GM10266 (cell line): ENCODE measurements around the gene IL1RN.

ENCODE experiments used
- DNase-seq: peaks from one replicate; pipeline ENCODE4 v3.0.0; 2012; ENCODE audit errors: extremely low spot score
- CTCF ChIP-seq: IDR thresholded peaks from 2 replicates; pipeline ENCODE4 v1.5.1; 2012; ENCODE audit warnings: mild to moderate bottlenecking, low read depth; ENCODE audit not compliant: control insufficient read depth, insufficient read depth; ENCODE audit errors: missing control alignments

IL1RN gene

GRCh38 chr2:113173542-113174375, 46.4 kb downstream of the IL1RN start, which contains the start of gene PSD4:
Gene PSD4, plus strand, starts transcription at chr2:113173971. Its CDS starts 8,486 bp downstream, at chr2:113182457.
- peak; percentile 85 for DNase-seq
- no peak for TF ChIP-seq CTCF

GRCh38 chr2:113174376-113174750, 47.0 kb downstream of the IL1RN start:
- DNase-seq, result no peak
- peak; percentile 44 for TF ChIP-seq CTCF

- TF ChIP-seq CTCF, result no peak
- DNase-seq, result peak; percentile 87
These were observed 47.7 kb downstream of the IL1RN start for GRCh38 chr2:113175042-113175628.

GRCh38 chr2:113175736-113176695, 48.6 kb downstream of the IL1RN start:
- DNase-seq, result no peak
- no peak for TF ChIP-seq CTCF

GRCh38 chr2:113176696-113177355, 49.4 kb downstream of the IL1RN start:
- DNase-seq, result no peak
- TF ChIP-seq CTCF, result no peak

- no peak for TF ChIP-seq CTCF
- DNase-seq, result no peak
These were observed 50.8 kb downstream of the IL1RN start for GRCh38 chr2:113178069-113178746.
